Upper lobe of left lung (tissue), 4 donors: ENCODE results near the gene LEMD1.

Source experiments
- EP300 ChIP-seq, 4 donors: sonication (generic); formaldehyde crosslinking; IDR thresholded peaks; one replicate each; pipeline ENCODE4 v1.5.1; 2017; ENCODE audit warnings: antibody characterized with exemption in 4 of 4, control low read depth in 2 of 4
- POLR2A ChIP-seq, 4 donors: fragments of 450-650 bp; IDR thresholded peaks; one replicate each; pipeline ENCODE4 v1.5.1; 2016 to 2017; ENCODE audit warnings: antibody characterized with exemption in 4 of 4, mild to moderate bottlenecking in 2 of 4
- POLR2AphosphoS5 ChIP-seq, 2 donors: sonication (generic); formaldehyde crosslinking; IDR thresholded peaks; one replicate each; pipeline ENCODE4 v1.5.1; 2017; ENCODE audit warnings: antibody characterized with exemption in 2 of 2
- TF ChIP-seq, protein P1 (sequence below), 6 experiments: fragments of 450-650 bp in 4 of 6; fragments of 200-600 bp in 2 of 6; sonication (generic) in 2 of 6; IDR thresholded peaks; one replicate each; pipeline ENCODE4 v1.5.1; 2016 to 2019; ENCODE audit warnings: antibody characterized with exemption in 6 of 6

DNA sequence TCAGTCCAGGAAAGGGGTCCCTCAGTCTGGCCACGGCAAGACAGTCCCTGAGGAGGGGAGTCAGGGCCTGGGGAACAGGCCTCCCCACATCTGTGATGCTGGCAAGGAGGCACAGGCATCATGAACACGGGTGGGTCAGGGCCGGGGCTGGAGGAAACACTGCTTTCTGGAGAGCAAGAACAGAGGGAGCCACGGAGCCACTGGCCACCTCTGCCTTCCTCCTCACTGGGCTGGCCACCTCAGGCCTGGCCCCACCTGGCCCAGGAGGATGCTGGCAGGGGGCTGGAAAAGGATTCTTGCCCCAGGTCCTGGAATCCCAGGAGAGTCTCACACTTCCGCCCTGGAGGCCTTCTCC, 18.2 kb upstream of the LEMD1 start:
- TF ChIP-seq POLR2A (IDR thresholded peaks at IDR 0.05) (no peak), EP300 (IDR thresholded peaks at IDR 0.05) (no peak), POLR2AphosphoS5 (IDR thresholded peaks at IDR 0.05) (no peak)
- TF ChIP-seq, protein P1, sequence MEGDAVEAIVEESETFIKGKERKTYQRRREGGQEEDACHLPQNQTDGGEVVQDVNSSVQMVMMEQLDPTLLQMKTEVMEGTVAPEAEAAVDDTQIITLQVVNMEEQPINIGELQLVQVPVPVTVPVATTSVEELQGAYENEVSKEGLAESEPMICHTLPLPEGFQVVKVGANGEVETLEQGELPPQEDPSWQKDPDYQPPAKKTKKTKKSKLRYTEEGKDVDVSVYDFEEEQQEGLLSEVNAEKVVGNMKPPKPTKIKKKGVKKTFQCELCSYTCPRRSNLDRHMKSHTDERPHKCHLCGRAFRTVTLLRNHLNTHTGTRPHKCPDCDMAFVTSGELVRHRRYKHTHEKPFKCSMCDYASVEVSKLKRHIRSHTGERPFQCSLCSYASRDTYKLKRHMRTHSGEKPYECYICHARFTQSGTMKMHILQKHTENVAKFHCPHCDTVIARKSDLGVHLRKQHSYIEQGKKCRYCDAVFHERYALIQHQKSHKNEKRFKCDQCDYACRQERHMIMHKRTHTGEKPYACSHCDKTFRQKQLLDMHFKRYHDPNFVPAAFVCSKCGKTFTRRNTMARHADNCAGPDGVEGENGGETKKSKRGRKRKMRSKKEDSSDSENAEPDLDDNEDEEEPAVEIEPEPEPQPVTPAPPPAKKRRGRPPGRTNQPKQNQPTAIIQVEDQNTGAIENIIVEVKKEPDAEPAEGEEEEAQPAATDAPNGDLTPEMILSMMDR (IDR thresholded peaks at IDR 0.05): no peak
